Stimulated activated naive CD8-positive, alpha-beta T cell treated with anti-CD3 and anti-CD28 coated beads, Interleukin-15, Interleukin-2, amounts not matched to agents 100 U/mL and 50 U/mL, for 24 hours (primary cell): Measurements from ENCODE around the gene NHLH1.
A peak's percentile ranks its signal among the peaks of the same experiment; 100 is the strongest.

Experiments used
- ATAC-seq: fragments of 150-1000 bp; cut with Tn5 transposase; one replicate; pipeline ENCODE4 v1.10.0; 2021
- DNase-seq: peaks from one replicate; pipeline ENCODE4 v3.0.0; 2021

The NHLH1 gene

DNA sequence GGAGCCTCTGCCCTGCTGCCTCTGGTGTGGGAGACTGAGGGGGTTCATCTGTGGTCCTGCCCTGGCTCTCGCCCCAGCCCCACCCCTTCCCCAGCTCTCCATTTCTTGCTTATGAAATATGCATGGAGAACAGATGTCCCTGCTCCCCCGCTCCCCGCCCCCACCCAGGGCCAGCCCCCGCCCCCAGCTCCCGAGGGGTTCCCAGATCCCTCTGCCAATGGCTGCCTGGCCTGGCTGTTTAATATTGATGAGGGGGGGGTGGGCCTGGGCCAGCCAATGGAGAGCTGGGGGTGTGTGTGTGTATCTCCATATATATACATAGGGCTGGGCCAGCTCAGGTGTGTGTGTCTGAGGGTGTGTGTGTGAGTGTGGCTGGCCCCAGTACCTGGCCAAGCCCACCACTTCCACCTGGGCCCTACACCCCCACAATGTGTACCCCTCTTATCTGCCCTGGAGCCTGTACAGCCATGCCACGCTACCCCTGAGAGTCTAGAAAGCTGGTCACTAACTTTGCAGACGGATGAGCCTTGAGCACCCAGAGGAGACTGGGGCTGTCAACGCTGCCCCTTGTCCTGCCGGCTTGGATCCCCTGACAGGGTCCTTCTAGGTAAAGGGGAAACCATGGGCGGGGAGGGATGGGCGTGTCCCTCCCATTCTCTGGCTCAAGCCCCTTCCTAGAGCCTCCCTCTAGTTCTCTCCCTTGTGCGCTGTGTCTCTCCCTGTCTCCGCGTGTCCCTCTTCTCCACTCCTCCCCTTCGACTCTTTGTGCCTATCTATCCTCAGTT lies at the start of gene NHLH1:
Gene NHLH1, plus strand, starts transcription at position 341 of the 785 bp plus-strand sequence. CDS start 3,661 bp downstream, outside the sequence.
- no peak for DNase-seq
- peak; percentile 19 for ATAC-seq

DNA sequence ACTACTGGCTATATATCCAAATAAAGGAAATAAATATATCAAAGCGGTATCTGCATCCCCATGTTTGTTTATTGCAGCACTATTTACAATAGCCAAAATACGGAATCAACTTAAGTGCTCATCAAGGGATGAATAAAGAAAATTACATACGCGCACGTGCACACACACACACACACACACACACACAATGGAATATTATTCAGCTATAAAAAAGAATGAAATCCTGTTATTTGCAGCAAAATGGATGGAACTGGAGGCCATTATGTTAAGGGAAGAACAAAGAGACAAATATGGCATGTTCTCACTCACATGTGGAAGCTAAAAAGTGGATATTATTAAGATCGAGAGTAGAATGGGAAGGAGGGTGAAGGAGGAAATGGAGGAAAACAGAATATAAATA lies 44.0 kb upstream of the NHLH1 start:
- ATAC-seq, result no peak
- no peak for DNase-seq

DNA sequence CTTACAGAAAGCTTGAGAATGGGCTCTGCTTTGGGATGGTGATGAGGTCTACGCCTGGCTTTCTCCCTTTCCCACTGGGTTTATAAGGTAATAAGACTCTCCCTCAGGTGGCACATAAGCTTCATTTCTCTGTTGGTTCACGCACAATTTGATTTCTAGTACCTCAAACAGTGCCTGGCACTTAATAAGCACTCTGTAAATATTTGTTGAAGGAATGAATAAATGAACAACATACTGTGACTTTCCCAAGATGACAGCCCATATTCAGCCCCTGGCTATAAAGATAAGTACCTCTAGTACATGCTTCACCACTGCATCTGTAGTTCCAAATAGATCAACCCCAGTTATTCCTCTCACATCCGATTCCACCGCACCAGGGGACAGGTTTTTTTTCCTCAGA lies 41.6 kb upstream of the NHLH1 start:
- ATAC-seq, result no peak
- no peak for DNase-seq

DNA sequence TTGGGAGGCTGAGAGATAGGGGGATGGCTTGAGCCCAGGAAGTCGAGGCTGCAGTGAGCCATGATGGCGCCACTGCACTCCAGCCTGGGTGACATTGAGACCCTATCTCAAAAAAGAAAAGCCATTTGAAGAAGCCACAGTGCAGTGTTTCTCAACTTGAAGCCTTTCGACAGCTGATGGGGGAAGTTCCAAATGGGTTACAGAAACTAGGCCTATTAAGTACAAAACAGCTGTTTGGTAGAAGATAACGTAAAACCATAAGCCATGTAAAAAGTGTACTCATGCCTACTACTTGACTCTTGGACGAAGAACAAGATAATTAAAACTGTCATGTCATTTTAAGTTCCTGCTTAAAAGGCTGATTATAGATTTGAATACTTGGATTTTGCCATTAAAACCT lies 40.5 kb upstream of the NHLH1 start:
- DNase-seq, result no peak
- no peak for ATAC-seq

DNA sequence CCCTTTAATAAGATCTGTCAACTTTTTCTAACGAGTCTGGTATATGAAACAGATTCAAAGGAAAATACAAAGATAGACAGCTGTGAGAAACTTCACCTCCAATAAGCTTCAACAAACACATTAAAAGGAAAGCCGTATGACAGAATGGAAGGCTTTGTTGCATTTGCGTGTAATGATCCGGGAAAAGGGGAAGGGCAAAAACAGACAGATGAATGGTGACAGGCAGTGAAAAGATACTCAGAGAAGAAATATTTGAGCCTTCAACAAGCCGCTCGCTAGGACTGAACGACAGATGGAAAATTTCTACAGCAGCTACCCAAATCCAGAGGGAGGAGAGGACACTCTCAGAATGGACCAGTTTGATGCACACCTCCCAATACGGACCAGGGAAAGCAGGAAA lies 38.7 kb upstream of the NHLH1 start:
- no peak for ATAC-seq
- no peak for DNase-seq

DNA sequence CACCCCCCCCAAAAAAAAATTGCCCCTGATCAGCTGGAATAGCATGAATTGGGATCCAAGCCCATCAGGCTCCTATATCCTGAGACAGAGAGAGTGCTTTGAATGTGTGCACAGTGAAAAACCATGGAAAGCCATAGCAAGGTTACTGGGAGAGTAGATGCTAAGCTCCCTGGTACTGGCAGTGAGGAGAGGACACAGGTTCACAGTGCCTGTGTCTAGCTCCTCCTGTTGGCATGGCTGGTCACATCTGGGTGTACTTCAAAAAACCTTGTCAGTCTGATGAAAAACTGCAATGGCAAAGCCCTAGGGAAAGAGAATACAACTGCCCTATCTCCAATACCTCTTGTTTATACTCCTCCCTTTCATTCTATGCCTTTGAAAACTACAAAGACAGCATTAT lies 36.8 kb upstream of the NHLH1 start:
- ATAC-seq (no peak), DNase-seq (no peak)

DNA sequence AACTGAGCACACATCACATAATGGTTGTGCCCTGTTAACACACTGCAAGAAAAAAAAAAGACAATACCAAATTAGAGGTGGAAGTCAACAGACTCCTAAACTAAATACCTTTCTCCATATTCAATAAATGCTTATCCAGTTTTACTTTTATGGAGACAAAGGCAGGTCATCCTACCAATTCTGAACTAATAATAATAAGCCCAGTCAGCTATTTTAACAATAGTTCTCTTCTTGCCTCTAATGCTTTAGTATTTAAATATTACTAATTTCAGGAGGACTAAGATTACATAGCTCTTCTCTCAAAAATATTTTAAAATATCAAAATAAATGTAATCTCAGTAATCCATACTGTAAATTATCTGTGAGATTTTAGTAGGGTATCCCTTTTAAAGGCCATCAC lies 34.4 kb upstream of the NHLH1 start:
- ATAC-seq (no peak), DNase-seq (no peak)

DNA sequence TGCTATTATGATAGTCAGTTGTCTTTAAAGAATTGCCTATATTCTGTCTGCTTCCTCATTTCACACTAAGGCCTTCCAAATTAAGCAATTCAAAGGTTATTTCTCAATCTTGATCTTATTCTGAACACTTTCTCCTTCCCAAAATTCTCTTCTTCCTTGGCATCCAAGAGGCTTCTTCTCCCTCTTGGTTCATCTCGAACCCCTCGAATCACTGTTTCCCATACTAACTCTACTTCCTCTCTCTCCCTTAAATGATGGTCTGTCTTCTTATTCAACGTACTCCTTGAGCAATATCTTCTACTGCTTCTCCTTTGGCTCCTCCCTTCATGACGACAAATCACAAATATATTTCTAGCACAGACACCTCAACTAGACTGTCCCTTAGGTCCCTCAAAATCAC lies 28.3 kb upstream of the NHLH1 start:
- DNase-seq, result no peak
- ATAC-seq, result no peak

DNA sequence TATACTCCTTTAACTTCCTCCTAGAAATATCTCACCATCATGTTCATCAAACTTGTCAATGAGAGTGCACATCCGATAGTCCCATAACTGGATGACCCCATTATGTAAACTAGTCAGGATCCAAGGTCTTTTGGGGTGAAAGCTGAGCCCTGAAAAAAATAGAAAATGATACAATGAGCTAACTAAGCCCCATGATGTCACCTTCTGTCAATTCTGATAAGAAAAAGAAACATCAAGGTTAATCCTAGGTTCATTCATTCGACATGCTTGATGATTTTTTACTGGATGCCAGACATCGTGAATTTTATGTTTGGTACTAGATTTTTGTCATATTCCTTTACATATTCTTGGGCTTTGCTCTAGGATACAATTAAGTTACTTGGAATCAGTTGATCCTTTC lies 26.7 kb upstream of the NHLH1 start:
- ATAC-seq (no peak), DNase-seq (no peak)

DNA sequence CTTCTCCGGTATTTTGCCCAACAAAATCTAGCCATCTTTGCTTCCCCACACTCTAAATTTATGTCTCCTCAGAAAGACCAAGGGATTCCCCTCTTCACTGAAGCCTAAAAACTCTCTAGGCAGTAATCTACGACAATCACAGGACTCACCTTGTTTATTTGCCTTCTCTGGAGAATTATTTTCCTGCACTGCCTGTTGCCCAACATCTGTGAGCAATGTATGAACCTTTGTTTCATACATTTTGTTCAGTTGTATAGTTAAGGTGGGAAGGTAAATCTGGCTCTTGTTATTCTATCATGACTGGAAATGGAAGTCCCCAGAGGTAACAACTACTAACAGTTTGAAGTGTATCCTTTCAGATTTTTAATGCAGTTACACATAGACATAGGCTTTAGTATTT lies 26.0 kb upstream of the NHLH1 start:
- no peak for DNase-seq
- ATAC-seq, result no peak

DNA sequence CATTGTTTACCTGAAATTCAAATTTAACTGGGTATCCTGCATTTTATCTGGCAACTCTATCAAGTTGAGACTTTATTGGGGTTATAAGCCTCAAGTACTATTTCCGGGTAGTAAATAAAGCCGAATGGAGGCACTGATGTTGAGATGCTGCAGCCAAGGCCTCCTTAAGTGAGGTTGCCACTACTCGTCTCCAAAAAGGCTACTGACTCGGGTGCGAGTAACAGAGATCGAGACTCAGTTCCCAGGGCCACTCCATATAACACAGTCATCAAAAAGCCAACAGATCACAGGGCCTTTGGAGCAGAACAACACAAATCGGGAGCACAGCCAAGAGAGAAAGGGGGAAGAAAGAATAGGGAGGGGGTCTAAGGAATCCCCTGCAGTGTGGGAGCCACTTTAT lies 24.3 kb upstream of the NHLH1 start:
- DNase-seq (no peak), ATAC-seq (no peak)

DNA sequence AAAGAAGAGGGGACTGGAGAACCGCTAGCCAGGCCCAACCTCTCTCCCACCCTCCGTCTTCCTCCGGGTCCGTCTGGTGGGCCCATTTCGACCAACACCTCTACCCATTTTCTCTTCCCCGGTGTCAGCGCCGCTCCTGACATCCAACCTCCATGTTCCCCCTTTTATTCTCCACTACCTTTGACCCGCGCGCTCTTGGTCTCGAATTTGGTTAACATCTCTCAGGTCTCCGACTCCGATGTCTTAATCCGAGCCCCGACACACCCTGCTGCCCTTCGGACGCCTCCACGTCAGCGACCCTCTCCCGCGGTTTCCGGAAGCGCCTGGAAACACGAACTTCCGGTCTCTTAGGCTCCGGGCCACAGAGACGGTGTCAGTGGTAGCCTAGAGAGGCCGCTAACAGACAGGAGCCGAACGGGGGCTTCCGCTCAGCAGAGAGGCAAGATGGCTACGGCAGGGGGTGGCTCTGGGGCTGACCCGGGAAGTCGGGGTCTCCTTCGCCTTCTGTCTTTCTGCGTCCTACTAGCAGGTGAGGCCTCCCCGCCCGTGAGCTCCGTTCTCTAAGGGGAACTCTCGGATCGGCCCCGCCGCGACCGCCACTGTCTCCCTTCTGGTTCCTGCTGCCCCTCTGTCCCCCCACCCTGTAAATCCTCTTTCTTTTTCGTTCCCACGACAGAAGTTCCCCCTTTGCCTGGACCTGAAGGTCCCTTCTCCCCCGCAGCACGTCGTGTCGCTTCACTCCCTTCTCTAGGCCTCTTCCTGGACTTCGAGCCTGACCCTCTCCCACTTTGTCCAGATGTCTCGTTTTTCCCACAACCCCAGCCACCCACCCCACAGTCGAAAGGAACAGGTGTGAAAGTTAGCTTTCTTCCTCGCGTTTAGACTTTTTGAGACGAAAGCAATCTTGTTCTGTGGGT lies 23.7 kb upstream of the NHLH1 start, which contains the start of the genes COPA and NCSTN:
Gene COPA, minus strand, starts transcription at position 298 of the 917 bp plus-strand sequence. Its CDS starts 80 bp downstream, at position 218.
Gene NCSTN, plus strand, starts transcription at position 431 of the 917 bp plus-strand sequence. Its CDS starts 14 bp downstream, at position 445.
- peak; percentile 99 for ATAC-seq

DNA sequence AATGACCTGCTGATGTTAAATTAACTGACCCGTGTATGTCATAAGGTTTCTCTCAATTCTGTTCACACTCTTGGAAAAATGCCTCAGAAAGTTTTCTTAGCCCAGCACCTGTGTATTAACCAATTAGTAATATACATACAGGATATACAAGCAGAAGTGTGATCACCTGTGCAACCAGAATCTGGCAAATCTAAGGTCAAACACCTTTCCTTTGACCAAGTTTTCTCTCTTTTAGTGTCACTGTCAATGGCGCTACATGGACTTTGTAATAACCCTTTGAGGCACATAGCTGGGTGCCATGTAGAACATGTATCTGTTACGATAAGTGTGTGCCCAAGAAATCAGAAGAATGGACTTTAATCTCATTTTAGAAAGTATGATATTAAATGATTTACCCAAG lies 22.6 kb upstream of the NHLH1 start:
- DNase-seq (no peak), ATAC-seq (no peak)

More for the DNA sequence above, 23.7 kb upstream of the NHLH1 start, which contains the start of the genes COPA and NCSTN:
- peak; percentile 90 for DNase-seq

DNA sequence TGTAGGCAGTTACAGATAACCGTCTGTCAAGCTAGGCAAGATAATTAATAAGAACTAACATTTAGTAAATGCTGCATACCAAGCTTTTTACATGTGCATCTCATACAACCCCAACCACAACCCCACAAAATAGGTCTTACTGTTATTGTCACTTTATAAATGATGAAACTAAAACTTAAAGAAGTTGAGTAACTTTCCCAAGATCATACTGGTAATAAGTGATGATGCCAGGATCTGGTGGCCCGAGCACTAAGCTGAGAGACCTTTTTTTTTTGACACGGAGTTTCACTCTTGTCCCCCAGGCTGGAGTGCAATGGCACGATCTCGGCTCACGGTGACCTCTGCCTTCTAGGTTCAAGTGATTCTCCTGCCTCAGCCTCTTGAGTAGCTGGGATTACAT lies 21.9 kb upstream of the NHLH1 start:
- ATAC-seq (no peak), DNase-seq (no peak)

DNA sequence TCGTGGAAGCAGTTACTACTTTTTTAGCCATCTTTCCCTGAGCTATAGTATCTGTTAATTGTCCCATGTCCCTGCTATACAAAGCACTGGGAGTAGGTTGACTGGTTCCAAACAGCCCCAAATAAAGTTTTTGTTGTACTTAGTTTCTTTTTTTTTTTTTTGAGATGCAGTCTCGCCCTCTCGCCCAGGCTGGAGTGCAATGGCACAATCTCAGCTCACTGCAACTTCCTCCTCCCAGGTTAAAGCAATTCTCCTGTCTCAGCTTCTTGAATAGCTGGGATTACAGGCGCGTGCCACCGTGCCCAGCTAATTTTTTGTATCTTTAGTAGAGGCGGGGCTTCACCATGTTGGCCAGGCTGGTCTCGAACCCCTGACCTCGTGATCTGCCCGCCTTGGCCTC lies 20.4 kb upstream of the NHLH1 start:
- no peak for DNase-seq

DNA sequence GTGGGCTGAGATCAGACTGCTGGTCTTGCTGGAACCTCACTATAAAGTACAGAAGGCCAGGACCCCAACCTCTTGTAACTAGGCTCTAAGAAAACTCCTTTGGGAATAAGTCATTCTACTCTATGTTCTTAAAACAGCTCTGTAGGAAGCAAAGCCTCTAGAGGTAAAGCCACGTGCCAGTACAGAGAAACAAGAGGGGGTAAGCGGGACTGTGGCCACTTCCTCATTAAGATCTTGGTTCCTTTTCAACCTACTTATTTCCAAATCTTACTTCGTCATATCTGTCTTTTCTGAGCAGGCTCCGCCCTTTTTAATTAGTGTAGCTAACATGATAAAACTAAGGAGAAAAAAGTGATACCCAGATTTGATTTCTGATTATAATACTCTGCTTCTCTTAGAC lies 19.9 kb upstream of the NHLH1 start:
- ATAC-seq (no peak), DNase-seq (no peak)

More for the DNA sequence above, 20.4 kb upstream of the NHLH1 start:
- ATAC-seq, result no peak

DNA sequence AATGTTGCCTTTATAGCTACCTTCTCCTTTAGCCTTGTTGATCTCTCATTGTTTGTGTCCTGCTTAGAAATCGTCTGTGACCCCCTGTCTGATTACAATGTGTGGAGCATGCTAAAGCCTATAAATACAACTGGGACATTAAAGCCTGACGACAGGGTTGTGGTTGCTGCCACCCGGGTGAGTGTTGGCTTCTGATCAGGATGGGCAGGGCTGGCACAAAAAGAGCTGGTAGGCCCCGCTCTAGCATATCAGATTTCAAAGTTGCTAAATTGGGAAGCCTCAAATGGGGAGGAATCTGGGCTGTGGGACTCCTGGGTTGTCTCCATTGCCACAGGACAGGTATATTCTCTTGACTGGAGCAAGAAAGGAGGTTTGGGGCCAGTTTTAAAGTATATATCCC lies 15.2 kb upstream of the NHLH1 start:
- ATAC-seq (no peak), DNase-seq (no peak)

DNA sequence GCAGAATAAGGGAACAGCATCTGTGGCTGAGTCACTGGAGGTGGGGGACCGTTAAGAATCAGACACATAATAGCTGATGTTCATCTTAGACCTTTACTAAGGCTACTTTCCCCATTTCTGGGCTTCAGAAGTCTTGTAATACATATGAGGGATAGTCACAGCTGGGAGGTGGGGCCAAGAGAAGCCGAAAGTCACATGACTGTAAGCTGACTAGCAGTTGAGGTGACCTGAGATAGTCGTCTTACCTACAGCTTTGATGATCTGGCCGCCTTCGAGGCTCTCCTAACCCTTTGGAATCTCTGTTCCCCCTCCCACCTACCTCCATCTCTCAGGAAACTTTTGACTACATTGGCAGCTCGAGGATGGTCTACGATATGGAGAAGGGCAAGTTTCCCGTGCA lies 14.3 kb upstream of the NHLH1 start:
- DNase-seq, result no peak
- ATAC-seq, result no peak

DNA sequence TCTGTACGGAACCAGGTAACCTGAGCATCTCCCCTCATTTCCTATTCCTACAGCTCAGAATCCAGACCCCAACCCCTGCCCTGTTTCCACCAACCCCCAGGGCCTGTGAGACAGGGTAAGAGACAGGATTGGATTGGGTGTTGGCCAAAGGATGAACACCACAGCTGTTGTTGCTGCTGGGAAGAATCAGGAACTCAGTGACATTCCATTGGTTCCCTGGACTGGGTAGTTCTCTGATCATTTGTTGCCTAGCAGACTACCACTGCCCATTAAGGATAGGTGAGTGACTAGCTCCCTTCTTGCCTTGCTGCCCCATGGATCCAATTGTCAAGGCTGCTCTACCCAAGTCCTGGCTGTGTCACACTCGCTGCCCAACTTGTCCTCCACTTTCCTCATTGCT lies 13.6 kb upstream of the NHLH1 start:
- ATAC-seq (no peak), DNase-seq (no peak)

DNA sequence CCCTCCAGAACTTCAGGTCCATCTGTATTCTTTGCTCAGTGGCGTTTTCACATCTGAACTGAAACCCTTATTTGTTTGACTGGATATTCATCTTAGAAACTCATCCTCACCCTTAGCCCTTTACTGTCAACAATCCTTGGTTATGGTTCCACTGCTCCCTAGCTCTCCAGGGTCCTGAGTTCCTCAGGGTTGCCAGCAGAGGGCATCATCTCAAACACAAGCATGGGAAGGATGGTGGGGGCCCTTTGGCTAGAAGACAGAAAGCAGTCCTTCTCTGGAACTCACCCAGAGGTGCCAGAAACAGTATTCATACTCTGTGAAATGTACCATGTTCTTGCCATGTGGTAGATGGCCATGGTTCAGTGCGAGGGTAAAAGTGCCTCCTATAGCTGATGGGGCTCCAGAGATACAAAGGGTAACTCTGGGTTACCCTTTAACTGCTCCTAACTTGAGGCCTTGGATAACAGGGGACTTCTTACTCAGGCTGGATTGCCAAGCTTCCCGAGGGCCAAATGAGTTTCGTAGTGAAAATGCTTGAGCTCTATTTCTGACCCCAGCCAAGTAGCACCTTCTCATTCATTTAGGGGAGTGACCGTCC lies 12.4 kb upstream of the NHLH1 start:
- DNase-seq, result peak; percentile 16
- peak; percentile 53 for ATAC-seq

DNA sequence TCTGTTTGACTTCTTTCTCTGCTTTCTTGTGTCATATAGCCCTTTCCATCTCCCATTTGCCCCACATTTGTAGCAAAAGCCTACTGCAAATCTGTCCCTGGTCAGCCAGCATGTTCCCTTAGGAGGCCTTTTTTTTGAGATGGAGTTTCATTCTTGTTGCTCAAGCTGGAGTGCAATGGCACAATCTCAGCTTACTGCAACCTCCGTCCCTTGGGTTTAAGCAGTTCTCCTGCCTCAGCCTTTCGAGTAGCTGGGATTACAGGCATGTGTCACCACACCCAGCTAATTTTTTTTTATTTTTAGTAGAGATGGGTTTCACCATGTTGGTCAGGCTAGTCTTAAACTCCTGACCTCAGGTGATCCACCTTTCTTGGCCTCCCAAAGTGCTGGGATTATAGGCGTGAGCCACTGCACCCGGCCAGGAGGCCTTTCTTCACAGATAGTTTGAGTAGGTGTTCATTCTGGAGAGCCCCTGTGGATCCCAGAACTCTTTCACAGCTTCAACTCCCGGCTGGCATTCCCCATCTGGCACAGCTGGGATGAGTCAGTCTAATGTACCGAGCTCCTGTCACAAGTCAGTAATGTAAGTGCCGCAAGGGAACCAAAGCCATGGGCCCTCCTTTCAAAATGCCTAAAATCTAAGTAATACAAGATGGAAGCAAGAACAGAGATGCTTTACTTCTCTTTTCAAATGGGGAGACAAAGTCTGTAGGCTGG lies 9.4 kb upstream of the NHLH1 start:
- no peak for DNase-seq
- no peak for ATAC-seq

DNA sequence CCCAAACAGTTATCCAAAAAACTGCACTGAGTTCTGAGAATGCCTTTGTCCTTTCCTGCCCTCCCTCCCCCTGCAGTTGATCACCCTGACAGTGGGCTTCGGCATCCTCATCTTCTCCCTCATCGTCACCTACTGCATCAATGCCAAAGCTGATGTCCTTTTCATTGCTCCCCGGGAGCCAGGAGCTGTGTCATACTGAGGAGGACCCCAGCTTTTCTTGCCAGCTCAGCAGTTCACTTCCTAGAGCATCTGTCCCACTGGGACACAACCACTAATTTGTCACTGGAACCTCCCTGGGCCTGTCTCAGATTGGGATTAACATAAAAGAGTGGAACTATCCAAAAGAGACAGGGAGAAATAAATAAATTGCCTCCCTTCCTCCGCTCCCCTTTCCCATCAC lies 8.8 kb upstream of the NHLH1 start:
- ATAC-seq (no peak), DNase-seq (no peak)
